IMR-90 (cell line): ENCODE results near the gene QARS1. TPM values are rescaled to one million over a fixed set of nuclear protein-coding genes. Genes with fewer than 3 reads are reported as not detected.
A peak's percentile ranks its signal among the peaks of the same experiment; 100 is the strongest.

Experiments used
- ATAC-seq: fragments of 200-7000 bp; cut with Tn5 transposase; 2 replicates; pipeline ENCODE4 v1.9.1; 2020; ENCODE audit warnings: low read depth, mild to moderate bottlenecking, moderate library complexity
- BruUV-seq: library from RNA; stranded (reverse); fragments of 400-500 nt; replicated peaks from 2 replicates; lab custom pipeline; 2021; lab: Mats Ljungman, UMichigan
- CTCF ChIA-PET: fragments of 300-600 bp; formaldehyde crosslinking; extraction: SDS; loops from one replicate; lab custom pipeline; 2021; ENCODE audit warnings: antibody characterized with exemption; lab: Yijun Ruan, JAX
- POLR2A ChIA-PET: fragments of 300-600 bp; sonication (Branson Sonifier 250); formaldehyde crosslinking; loops from one replicate; lab custom pipeline; 2022; ENCODE audit warnings: antibody characterized with exemption; ENCODE audit not compliant: unreplicated experiment; lab: Charles Lee
- DNase-seq: peaks from one replicate; pipeline ENCODE4 v3.0.0; 2013
- H2AFZ ChIP-seq: replicated peaks from 2 replicates; pipeline ENCODE3; 2013; ENCODE audit warnings: low read length, mild to moderate bottlenecking; ENCODE audit not compliant: poor library complexity
- H2AK5ac ChIP-seq: 2 replicates; pipeline ENCODE4 v1.6.1; 2013; ENCODE audit warnings: low read depth, low read length, inconsistent platforms
- H2AK9ac ChIP-seq: replicated peaks from 2 replicates; pipeline ENCODE3; 2013; ENCODE audit warnings: mild to moderate bottlenecking, low read depth, low read length, moderate library complexity; ENCODE audit not compliant: poor library complexity
- H2BK120ac ChIP-seq: 2 replicates; pipeline ENCODE4 v1.6.1; 2013; ENCODE audit warnings: low read depth, low read length, inconsistent platforms
- H2BK15ac ChIP-seq: 3 replicates; pipeline ENCODE4 v1.6.1; 2013; ENCODE audit warnings: low read depth, low read length, inconsistent platforms
- H2BK20ac ChIP-seq: 2 replicates; pipeline ENCODE4 v1.6.1; 2013; ENCODE audit warnings: low read depth, mild to moderate bottlenecking, inconsistent platforms, low read length, moderate library complexity
- H2BK5ac ChIP-seq: 2 replicates; pipeline ENCODE4 v1.6.1; 2013; ENCODE audit warnings: mild to moderate bottlenecking, low read depth, low read length, inconsistent platforms; ENCODE audit not compliant: poor library complexity, severe bottlenecking
- H3K14ac ChIP-seq: replicated peaks from 2 replicates; pipeline ENCODE4 v1.6.1; 2013; ENCODE audit warnings: low read depth, low read length, inconsistent platforms
- H3K18ac ChIP-seq: 2 replicates; pipeline ENCODE4 v1.6.1; 2013; ENCODE audit warnings: low read depth, low read length, control low read depth
- H3K23ac ChIP-seq: 2 replicates; pipeline ENCODE4 v1.6.1; 2013; ENCODE audit warnings: low read depth, low read length, inconsistent platforms
- H3K27ac ChIP-seq: 2 replicates; pipeline ENCODE4 v1.5.1; 2013; ENCODE audit warnings: mild to moderate bottlenecking, control low read depth, low read length; ENCODE audit not compliant: insufficient read depth
- H3K27me3 ChIP-seq: 2 replicates; pipeline ENCODE4 v1.6.1; 2013; ENCODE audit warnings: low read length; ENCODE audit not compliant: control insufficient read depth, insufficient read depth
- H3K36me3 ChIP-seq: 2 replicates; pipeline ENCODE4 v1.6.1; 2013; ENCODE audit warnings: low read length, mixed read lengths; ENCODE audit not compliant: control insufficient read depth, insufficient read depth
- H3K4ac ChIP-seq: 2 replicates; pipeline ENCODE4 v1.6.1; 2013; ENCODE audit warnings: low read depth, low read length, inconsistent platforms
- H3K4me1 ChIP-seq: 2 replicates; pipeline ENCODE4 v1.6.1; 2013; ENCODE audit warnings: low read length, mixed read lengths; ENCODE audit not compliant: control insufficient read depth, insufficient read depth
- H3K4me2 ChIP-seq: 2 replicates; pipeline ENCODE4 v1.6.1; 2013; ENCODE audit warnings: low read depth, mild to moderate bottlenecking, control low read depth, low read length, moderate library complexity
- H3K4me3 ChIP-seq: 2 replicates; pipeline ENCODE4 v1.5.1; 2013; ENCODE audit warnings: low read depth, mild to moderate bottlenecking, control low read depth, low read length, moderate library complexity; ENCODE audit not compliant: insufficient read depth
- H3K56ac ChIP-seq: 2 replicates; pipeline ENCODE4 v1.6.1; 2013; ENCODE audit warnings: low read length, inconsistent platforms; ENCODE audit not compliant: insufficient read depth; ENCODE audit errors: extremely low read depth
- H3K79me1 ChIP-seq, 2 experiments: 2 replicates each; pipeline ENCODE4 v1.6.1; 2013; ENCODE audit warnings: low read length in 2 of 2, inconsistent platforms in 1 of 2, low read depth in 1 of 2
- H3K9ac ChIP-seq: 2 replicates; pipeline ENCODE4 v1.6.1; 2013; ENCODE audit warnings: low read depth, low read length, control low read depth
- H3K9me1 ChIP-seq: 2 replicates; pipeline ENCODE4 v1.6.1; 2013; ENCODE audit warnings: low read length, inconsistent platforms; ENCODE audit not compliant: insufficient read depth
- H3K9me3 ChIP-seq: 2 replicates; pipeline ENCODE4 v1.6.1; 2013; ENCODE audit warnings: low read length; ENCODE audit not compliant: control insufficient read depth, insufficient read depth
- H4K20me1 ChIP-seq: 2 replicates; pipeline ENCODE4 v1.6.1; 2013; ENCODE audit warnings: low read length, inconsistent platforms; ENCODE audit not compliant: insufficient read depth
- H4K5ac ChIP-seq: 2 replicates; pipeline ENCODE4 v1.6.1; 2013; ENCODE audit warnings: mild to moderate bottlenecking, low read depth, low read length, control low read depth
- H4K8ac ChIP-seq, 2 experiments: 2 replicates each; pipeline ENCODE4 v1.6.1; 2013; ENCODE audit warnings: low read depth in 2 of 2, low read length in 2 of 2, control low read depth in 1 of 2, inconsistent platforms in 1 of 2
- H4K91ac ChIP-seq: 2 replicates; pipeline ENCODE4 v1.6.1; 2013; ENCODE audit warnings: low read depth, low read length, inconsistent platforms; ENCODE audit not compliant: insufficient read depth
- BHLHE40 ChIP-seq: fragments of 150-350 bp; IDR thresholded peaks from 2 replicates; pipeline ENCODE4 v1.6.1; 2016; ENCODE audit warnings: mild to moderate bottlenecking, low read depth, low read length
- CEBPB ChIP-seq: IDR thresholded peaks from 2 replicates; pipeline ENCODE4 v1.6.1; 2012; ENCODE audit warnings: low read depth, low read length, improper control_type of control experiment
- CHD1 ChIP-seq: IDR thresholded peaks from 2 replicates; pipeline ENCODE4 v1.6.1; 2012; ENCODE audit warnings: low read depth, low read length, improper control_type of control experiment
- CTCF ChIP-seq: conservative IDR thresholded peaks from 2 replicates; pipeline ENCODE4 v1.5.1; 2012; ENCODE audit warnings: mild to moderate bottlenecking, low read depth, low read length, improper control_type of control experiment
- ELK1 ChIP-seq: fragments of 150-350 bp; IDR thresholded peaks from 2 replicates; pipeline ENCODE4 v1.6.1; 2016; ENCODE audit warnings: low read depth, mild to moderate bottlenecking, low read length, moderate library complexity, borderline replicate concordance
- FOS ChIP-seq: fragments of 150-350 bp; IDR thresholded peaks from 2 replicates; pipeline ENCODE4 v1.6.1; 2016; ENCODE audit warnings: low read depth, low read length
- MAFK ChIP-seq: IDR thresholded peaks from 2 replicates; pipeline ENCODE4 v1.6.1; 2012; ENCODE audit warnings: low read depth, low read length, improper control_type of control experiment
- MAZ ChIP-seq: IDR thresholded peaks from 2 replicates; pipeline ENCODE4 v1.6.1; 2012; ENCODE audit warnings: low read depth, mild to moderate bottlenecking, low read length, improper control_type of control experiment, moderate library complexity, borderline replicate concordance
- MXI1 ChIP-seq: IDR thresholded peaks from 2 replicates; pipeline ENCODE4 v1.6.1; 2012; ENCODE audit warnings: low read depth, mild to moderate bottlenecking, low read length, moderate library complexity, borderline replicate concordance
- NFE2L2 ChIP-seq: fragments of 150-350 bp; IDR thresholded peaks from 2 replicates; pipeline ENCODE4 v1.6.1; 2016; ENCODE audit warnings: low read depth, mild to moderate bottlenecking, low read length
- POLR2A ChIP-seq: IDR thresholded peaks from 2 replicates; pipeline ENCODE4 v1.6.1; 2012; ENCODE audit warnings: mild to moderate bottlenecking, low read depth, low read length
- RAD21 ChIP-seq: IDR thresholded peaks from 2 replicates; pipeline ENCODE4 v1.6.1; 2012; ENCODE audit warnings: low read length, improper control_type of control experiment
- RCOR1 ChIP-seq: IDR thresholded peaks from 2 replicates; pipeline ENCODE4 v1.6.1; 2012; ENCODE audit warnings: mild to moderate bottlenecking, low read length, improper control_type of control experiment; ENCODE audit not compliant: insufficient replicate concordance
- RFX5 ChIP-seq: IDR thresholded peaks from 2 replicates; pipeline ENCODE4 v1.8.0; 2012; ENCODE audit warnings: low read depth, mild to moderate bottlenecking, low read length, moderate library complexity
- SMC3 ChIP-seq: fragments of 150-350 bp; IDR thresholded peaks from 2 replicates; pipeline ENCODE4 v1.6.1; 2016; ENCODE audit warnings: low read depth, mild to moderate bottlenecking, antibody characterized with exemption, low read length, moderate library complexity
- USF2 ChIP-seq: fragments of 150-350 bp; IDR thresholded peaks from 2 replicates; pipeline ENCODE4 v1.6.1; 2017; ENCODE audit warnings: mild to moderate bottlenecking, antibody characterized with exemption, low read length, low read depth
- WGBS, 2 experiments: methylation state at CpG; one replicate each; pipeline versions ENCODE4 v1.1.5 to v1.1.7; 2013; ENCODE audit warnings: missing lambda C conversion rate in 2 of 2; ENCODE audit not compliant: insufficient read length in 1 of 2; ENCODE audit errors: extremely low coverage in 2 of 2; 5-methylcytosine and 5-hydroxymethylcytosine counted together
- dilution Hi-C: fragments of 300-500 bp; cut with HindIII; formaldehyde crosslinking; loops from one replicate; pipeline ENCODE4 v1.14.3; 2018; ENCODE audit warnings: low sequenced_read_pairs; ENCODE audit not compliant: unreplicated experiment
- in situ Hi-C: fragments of 300-500 bp; cut with MboI; formaldehyde crosslinking; loops from 3 replicates; pipeline ENCODE4 v1.14.3; 2019; ENCODE audit warnings: low sequenced_read_pairs, inconsistent platforms, mixed read lengths
- intact Hi-C: fragments of 100-400 bp; cut with micrococcal nuclease; formaldehyde crosslinking; loops from 2 replicates; pipeline ENCODE4 v1.10.0; 2022
- polyA plus RNA-seq, 3 experiments: library from polyadenylated mRNA; depleted of rRNA; stranded (reverse); fragments of >200 nt; gene quantifications; 2 replicates each; pipeline ENCODE4 v1.2.3, GENCODE V29; 2012; ENCODE audit warnings: low replicate concordance in 1 of 3
- total RNA-seq: library from RNA; depleted of rRNA; stranded (reverse); fragments of >200 nt; gene quantifications from 2 replicates; pipeline ENCODE4 v1.2.3, GENCODE V29; 2012

The QARS1 gene
- total and polyA plus RNA-seq, 2 of the 4 experiments (the other 2 are of a cell fraction): 354 to 396 TPM

GRCh38 chr3:49122451-49122850 is 17.9 kb upstream of the QARS1 start:
- peaks cover 12 to 53% of the 10 kb centered on the region in 2 experiments for H3K79me1 ChIP-seq
- peak overlapping the region; percentile 16 for H2AK9ac ChIP-seq
- H3K23ac ChIP-seq: no peak overlapping the region
- intact Hi-C loops: no loop called here
- H3K9me3 ChIP-seq: no peaks in the 10 kb centered on the region
- H3K4me2 ChIP-seq: no peak overlapping the region
- POLR2A ChIA-PET: no interaction called here
- peaks cover 10% of the 10 kb centered on the region; the same call in 1 of the 2 replicates for H3K9me1 ChIP-seq
- no peak overlapping the region for H3K9ac ChIP-seq
- no peak overlapping the region for H3K27ac ChIP-seq
- no peak overlapping the region for H4K5ac ChIP-seq
- dilution Hi-C loops: no loop called here
- peaks cover 70% of the 10 kb centered on the region for H3K36me3 ChIP-seq
- BruUV-seq: no TSS peak
- no peak overlapping the region for H2AFZ ChIP-seq
- 91% methylated on average over 7 of the region's 7 CpGs; no CpG with 5 or more reads in 1 of the 2 experiments for WGBS, 2 experiments
- no peak overlapping the region for H3K14ac ChIP-seq
- no peak for TF ChIP-seq SMC3
- TF ChIP-seq MXI1: no peak
- no peak for TF ChIP-seq MAZ
- no peak for TF ChIP-seq CHD1
- no peak for TF ChIP-seq MAFK
- TF ChIP-seq RCOR1: no peak
- TF ChIP-seq RFX5: no peak
- TF ChIP-seq FOS: no peak
- no peak for TF ChIP-seq CTCF
- TF ChIP-seq POLR2A: no peak
- TF ChIP-seq RAD21: no peak
- no peak for TF ChIP-seq USF2
- no peak for TF ChIP-seq BHLHE40
- TF ChIP-seq CEBPB: no peak
- no peak for TF ChIP-seq NFE2L2
- no peak for TF ChIP-seq ELK1
- no peak overlapping the region for H4K8ac ChIP-seq
- DNase-seq: no peak
- no peak overlapping the region for H2BK5ac ChIP-seq
- no peak overlapping the region for H3K4ac ChIP-seq
- no peak for ATAC-seq
- no peak overlapping the region for H2BK15ac ChIP-seq
- H3K18ac ChIP-seq: no peak overlapping the region
- in situ Hi-C loops: no loop called here
- H4K20me1 ChIP-seq: peaks cover 6% of the 10 kb centered on the region
- H3K4me1 ChIP-seq: peaks cover 10% of the 10 kb centered on the region
- H2BK120ac ChIP-seq: no peak overlapping the region
- H2AK5ac ChIP-seq: no peak overlapping the region
- H3K56ac ChIP-seq: no peak overlapping the region
- H4K91ac ChIP-seq: no peak overlapping the region
- CTCF ChIA-PET: no interaction called here
- H2BK20ac ChIP-seq: no peak overlapping the region
- no peaks in the 10 kb centered on the region for H3K27me3 ChIP-seq
- no peak overlapping the region for H3K4me3 ChIP-seq
